NCI-H2107 treated with DMSO at 0.1 percent for 48 hours (cell line): Measurements from ENCODE around the gene CLRN1.

Experiments
- DNase-seq: peaks from one replicate; lab custom pipeline; 2025; ENCODE audit not compliant: unreplicated experiment; lab: John Stamatoyannopoulos, UW

Gene CLRN1

DNA sequence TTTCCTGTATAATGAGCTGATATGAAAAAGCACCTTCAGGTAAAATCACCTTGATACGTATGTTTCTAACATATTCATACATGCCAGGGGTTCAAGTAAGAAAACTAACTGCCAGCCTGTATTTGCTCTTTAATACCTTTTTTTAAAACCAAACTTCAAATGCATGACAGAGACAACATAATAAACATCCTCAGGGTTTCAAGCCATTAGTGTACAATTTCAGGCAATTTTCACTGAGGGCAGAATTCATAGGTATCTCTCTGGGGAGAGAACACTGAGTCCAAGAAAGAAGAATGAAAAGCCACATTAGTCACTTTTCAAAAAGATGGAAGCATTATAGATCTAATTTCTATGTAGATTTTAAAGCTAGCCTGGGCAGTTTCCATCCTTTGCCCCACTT is 94.2 kb downstream of the CLRN1 start:
- no peak for DNase-seq

DNA sequence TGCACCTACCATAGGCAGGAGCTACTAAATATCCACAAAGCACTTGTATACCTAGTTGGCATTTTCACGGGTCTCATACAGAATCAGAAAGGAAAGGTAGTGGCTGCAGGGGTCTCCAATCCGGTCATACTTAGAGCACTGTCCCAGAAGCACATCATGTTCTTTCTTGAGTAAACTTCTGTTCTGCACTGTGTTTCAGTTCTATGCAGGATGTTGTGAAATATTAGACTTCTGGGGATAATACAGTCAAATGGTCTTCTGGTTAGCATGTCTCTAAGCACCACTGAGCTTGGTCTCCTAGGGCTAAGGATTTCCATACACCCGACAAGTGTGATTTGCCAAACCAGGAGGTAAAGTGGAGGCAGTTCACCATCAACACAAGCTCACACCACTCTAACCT is 95.2 kb downstream of the CLRN1 start:
- no peak for DNase-seq

DNA sequence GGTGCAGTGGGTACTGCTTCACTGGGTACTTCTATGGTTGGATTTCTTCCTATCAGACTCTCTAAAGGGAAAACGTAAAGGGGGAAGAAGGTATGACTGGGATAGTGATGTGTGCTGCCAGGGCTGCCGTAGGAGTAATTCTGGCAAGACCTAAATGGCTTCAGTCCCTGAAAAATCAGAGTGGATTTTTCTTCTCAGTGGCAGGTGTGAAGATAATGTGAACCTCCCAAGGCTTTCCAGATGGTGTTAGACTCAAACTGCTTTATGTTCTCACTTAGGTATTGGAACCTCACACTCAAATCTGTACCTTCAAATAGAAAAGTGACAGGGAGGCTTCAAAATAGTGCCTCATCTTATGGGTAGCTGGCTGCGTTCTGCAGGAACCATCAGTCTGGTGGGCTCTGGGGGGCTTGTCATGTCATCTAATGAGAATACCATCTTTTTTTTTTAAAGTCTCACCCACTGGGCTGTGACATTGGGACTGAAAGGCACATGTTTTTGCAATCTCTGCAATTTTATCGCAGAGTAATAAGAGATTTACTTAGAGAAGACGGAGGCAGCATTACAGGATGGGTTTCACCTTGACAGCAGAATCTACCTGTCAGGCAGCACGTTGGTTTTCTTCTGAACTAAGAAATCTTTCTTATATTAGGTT is 95.8 kb downstream of the CLRN1 start:
- no peak for DNase-seq
